H1 (cell line): ENCODE measurements around the gene ITGB4. TPM values are rescaled to one million over a fixed set of nuclear protein-coding genes. Genes with fewer than 3 reads are reported as not detected.

Experiments
- CTCF ChIA-PET: fragments of 300-600 bp; sonication (Branson Sonifier 250); formaldehyde crosslinking; loops from one replicate; lab custom pipeline; 2021; ENCODE audit not compliant: partially characterized antibody; lab: Charles Lee
- POLR2A ChIA-PET: fragments of 300-600 bp; sonication (Branson Sonifier 250); formaldehyde crosslinking; loops from one replicate; lab custom pipeline; 2021; ENCODE audit warnings: inconsistent platforms; ENCODE audit not compliant: partially characterized antibody; lab: Charles Lee
- DNase-seq, 2 experiments: peaks; one replicate each; pipeline versions ENCODE4 v3.0.0 to v3.0.0-alpha.2; 2010 to 2022; ENCODE audit warnings: low spot score in 2 of 2, low read depth in 1 of 2, mixed read lengths in 1 of 2
- FAIRE-seq: peaks from 2 replicates; lab custom pipeline; 2011; peaks lifted over from hg19 to GRCh38; lab: Jason Lieb, UNC
- H2AFZ ChIP-seq: 2 replicates; pipeline ENCODE4 v1.8.1; 2012; ENCODE audit warnings: low read length, inconsistent platforms
- H2AK5ac ChIP-seq: 2 replicates; pipeline ENCODE4 v1.6.1; 2013; ENCODE audit warnings: low read depth, low read length
- H2BK120ac ChIP-seq: replicated peaks from 2 replicates; pipeline ENCODE3; 2013; ENCODE audit warnings: low read depth, low read length, inconsistent platforms
- H2BK12ac ChIP-seq: 2 replicates; pipeline ENCODE4 v1.6.1; 2013; ENCODE audit warnings: low read depth, low read length
- H2BK15ac ChIP-seq: 2 replicates; pipeline ENCODE4 v1.6.1; 2013; ENCODE audit warnings: low read length
- H2BK20ac ChIP-seq: 2 replicates; pipeline ENCODE4 v1.6.1; 2013; ENCODE audit warnings: low read length
- H2BK5ac ChIP-seq: 2 replicates; pipeline ENCODE4 v1.6.1; 2013; ENCODE audit warnings: low read depth, low read length
- H3K14ac ChIP-seq: 2 replicates; pipeline ENCODE4 v1.6.1; 2013; ENCODE audit warnings: inconsistent platforms; ENCODE audit not compliant: insufficient read length
- H3K18ac ChIP-seq: 2 replicates; pipeline ENCODE4 v1.6.1; 2013; ENCODE audit warnings: low read length; ENCODE audit errors: extremely low read depth
- H3K23ac ChIP-seq: 2 replicates; pipeline ENCODE4 v1.6.1; 2013; ENCODE audit warnings: inconsistent platforms; ENCODE audit not compliant: insufficient read length
- H3K23me2 ChIP-seq: 2 replicates; pipeline ENCODE4 v1.6.1; 2013; ENCODE audit warnings: low read depth, low read length
- H3K27ac ChIP-seq: 2 replicates; pipeline ENCODE4 v1.6.1; 2011; ENCODE audit warnings: low read depth, low read length, inconsistent platforms
- H3K27me3 ChIP-seq, 4 experiments: replicated peaks in 1 of 4; 1 replicate in 1 of 4; 2 replicates in 3 of 4; pipeline versions ENCODE4 v1.6.1 to v1.8.1; 2011 to 2013; ENCODE audit warnings: low read length in 3 of 4, mild to moderate bottlenecking in 3 of 4, inconsistent platforms in 2 of 4, mixed read lengths in 2 of 4, moderate library complexity in 1 of 4; ENCODE audit not compliant: control insufficient read depth in 3 of 4, insufficient read depth in 3 of 4; ENCODE audit errors: extremely low read depth in 1 of 4
- H3K36me3 ChIP-seq, 4 experiments: 2 replicates each; pipeline versions ENCODE4 v1.6.1 to v1.8.1; 2011 to 2013; ENCODE audit warnings: mild to moderate bottlenecking in 4 of 4, low read length in 3 of 4, moderate library complexity in 2 of 4, control low read depth in 1 of 4, inconsistent platforms in 1 of 4; ENCODE audit not compliant: insufficient read depth in 4 of 4, control insufficient read depth in 2 of 4
- H3K4ac ChIP-seq: replicated peaks from 2 replicates; pipeline ENCODE3; 2013; ENCODE audit warnings: low read length, low read depth, mixed read lengths, inconsistent platforms; ENCODE audit not compliant: insufficient read length
- H3K4me1 ChIP-seq, 4 experiments: replicated peaks in 1 of 4; 1 replicate in 1 of 4; 2 replicates in 3 of 4; pipeline versions ENCODE4 v1.6.1 to v1.8.1; 2011 to 2013; ENCODE audit warnings: low read length in 3 of 4, inconsistent platforms in 2 of 4, mixed read lengths in 1 of 4; ENCODE audit not compliant: insufficient read depth in 4 of 4, control insufficient read depth in 3 of 4
- H3K4me2 ChIP-seq, 2 experiments: 2 replicates each; pipeline versions ENCODE4 v1.6.1 to v1.8.1; 2011 to 2013; ENCODE audit warnings: low read depth in 2 of 2, low read length in 2 of 2, control low read depth in 1 of 2, inconsistent platforms in 1 of 2, mild to moderate bottlenecking in 1 of 2; ENCODE audit not compliant: insufficient read depth in 1 of 2
- H3K4me3 ChIP-seq, 4 experiments: fragments of 200-600, 300-600 bp in 1 of 4; sonication (generic), shearing (Covaris generic), sonication (Bioruptor Twin) in 1 of 4; 2 replicates each; pipeline versions ENCODE4 v1.5.1 to v1.8.1; 2011 to 2016; ENCODE audit warnings: low read length in 4 of 4, low read depth in 3 of 4, control low read depth in 2 of 4, inconsistent platforms in 2 of 4, mild to moderate bottlenecking in 2 of 4, mixed read lengths in 1 of 4, moderate library complexity in 1 of 4; ENCODE audit not compliant: insufficient read depth in 2 of 4; ENCODE audit errors: extremely low read depth in 1 of 4
- H3K56ac ChIP-seq: replicated peaks from 2 replicates; pipeline ENCODE3; 2013; ENCODE audit warnings: low read depth, mild to moderate bottlenecking, mixed read lengths, low read length, inconsistent platforms; ENCODE audit not compliant: insufficient read length
- H3K79me1 ChIP-seq: 2 replicates; pipeline ENCODE4 v1.6.1; 2013; ENCODE audit warnings: low read depth, low read length, control low read depth
- H3K79me2 ChIP-seq, 2 experiments: 2 replicates each; pipeline versions ENCODE4 v1.6.1 to v1.8.1; 2012 to 2013; ENCODE audit warnings: low read length in 2 of 2, mild to moderate bottlenecking in 2 of 2, inconsistent platforms in 1 of 2; ENCODE audit not compliant: insufficient read depth in 2 of 2, control insufficient read depth in 1 of 2
- H3K9ac ChIP-seq, 4 experiments: replicated peaks in 1 of 4; 1 replicate in 1 of 4; 2 replicates in 3 of 4; pipeline versions ENCODE4 v1.6.1 to v1.8.1; 2011 to 2013; ENCODE audit warnings: low read depth in 3 of 4, low read length in 3 of 4, control low read depth in 2 of 4, mild to moderate bottlenecking in 2 of 4, moderate library complexity in 2 of 4, inconsistent platforms in 1 of 4; ENCODE audit errors: extremely low read depth in 1 of 4
- H3K9me3 ChIP-seq, 2 experiments: 2 replicates each; pipeline versions ENCODE4 v1.6.1 to v1.8.1; 2012 to 2013; ENCODE audit warnings: mild to moderate bottlenecking in 2 of 2, moderate library complexity in 2 of 2, control low read depth in 1 of 2, inconsistent platforms in 1 of 2, low read depth in 1 of 2, low read length in 1 of 2, mixed read lengths in 1 of 2; ENCODE audit not compliant: insufficient read depth in 2 of 2
- H4K20me1 ChIP-seq, 2 experiments: replicated peaks in 1 of 2; 2 replicates each; pipeline versions ENCODE3 to v1.8.1; 2011 to 2013; ENCODE audit warnings: inconsistent platforms in 2 of 2, low read length in 2 of 2, mild to moderate bottlenecking in 1 of 2; ENCODE audit not compliant: insufficient read depth in 2 of 2, control insufficient read depth in 1 of 2
- H4K5ac ChIP-seq: 2 replicates; pipeline ENCODE4 v1.6.1; 2013; ENCODE audit warnings: low read length, low read depth, mixed read lengths, inconsistent platforms; ENCODE audit not compliant: insufficient read length
- H4K8ac ChIP-seq: 2 replicates; pipeline ENCODE4 v1.8.0; 2013; ENCODE audit warnings: mild to moderate bottlenecking, moderate library complexity, low read length, inconsistent platforms; ENCODE audit not compliant: insufficient read depth; ENCODE audit errors: extremely low read depth
- H4K91ac ChIP-seq: replicated peaks from 2 replicates; pipeline ENCODE3; 2013; ENCODE audit warnings: low read length, mixed read lengths, inconsistent platforms; ENCODE audit not compliant: insufficient read length
- EGR1 ChIP-seq: IDR thresholded peaks from 2 replicates; pipeline ENCODE4 v1.6.1; 2011; ENCODE audit warnings: low read depth, low read length, borderline replicate concordance
- PHF8 ChIP-seq: fragments of 200-600 bp; sonication (generic); conservative IDR thresholded peaks from 2 replicates; pipeline ENCODE4 v1.7.1; 2012; ENCODE audit warnings: low read depth, mild to moderate bottlenecking, inconsistent platforms, low read length, moderate library complexity
- POLR2A ChIP-seq, 2 experiments: IDR thresholded peaks; 1 replicate in 1 of 2; 2 replicates in 1 of 2; pipeline ENCODE4 v1.6.1; 2011; ENCODE audit warnings: low read depth in 2 of 2, low read length in 2 of 2, mild to moderate bottlenecking in 2 of 2; ENCODE audit errors: control extremely low read depth in 1 of 2
- POLR2AphosphoS5 ChIP-seq: IDR thresholded peaks from 2 replicates; pipeline ENCODE4 v1.6.1; 2011; ENCODE audit warnings: low read depth, low read length
- SIRT6 ChIP-seq: IDR thresholded peaks from one replicate; pipeline ENCODE4 v1.7.1; 2012; ENCODE audit warnings: low read length, inconsistent platforms
- SP4 ChIP-seq: IDR thresholded peaks from 2 replicates; pipeline ENCODE4 v1.6.1; 2012; ENCODE audit warnings: low read length, inconsistent platforms
- SUZ12 ChIP-seq: fragments of 200-600 bp; sonication (generic); IDR thresholded peaks from 2 replicates; pipeline ENCODE4 v1.6.1; 2012; ENCODE audit warnings: mild to moderate bottlenecking, inconsistent platforms, low read length, moderate library complexity, mixed read lengths
- TAF1 ChIP-seq: IDR thresholded peaks from 2 replicates; pipeline ENCODE4 v1.6.1; 2011; ENCODE audit warnings: mild to moderate bottlenecking, low read depth, low read length
- ZNF274 ChIP-seq: IDR thresholded peaks from 2 replicates; pipeline ENCODE4 v1.7.0; 2012; ENCODE audit warnings: low read length, borderline replicate concordance; ENCODE audit errors: extremely low read depth
- WGBS, 2 experiments: shearing (Covaris generic) in 1 of 2; methylation state at CpG; one replicate each; pipeline versions ENCODE4 v1.1.6 to v1.1.7; 2013 to 2015; ENCODE audit warnings: low lambda C conversion rate in 2 of 2, mixed read lengths in 2 of 2, inconsistent platforms in 1 of 2, low coverage in 1 of 2, missing lambda C conversion rate in 1 of 2; ENCODE audit not compliant: insufficient replicate concordance in 2 of 2, insufficient coverage in 1 of 2, insufficient read length in 1 of 2; ENCODE audit errors: extremely low coverage in 1 of 2, missing lambda C conversion rate in 1 of 2; 5-methylcytosine and 5-hydroxymethylcytosine counted together
- polyA plus RNA-seq, 7 experiments: library from polyadenylated mRNA; depleted of rRNA in 3 of 7; stranded (reverse) in 5 of 7; unstranded in 2 of 7; fragments of >200 nt in 5 of 7; fragments of 200-250 nt in 2 of 7; gene quantifications; 1 replicate in 5 of 7; 2 replicates in 1 of 7; 4 replicates in 1 of 7; pipeline versions ENCODE4 v1.2.1 to v1.2.3, GENCODE V29; 2011 to 2013; ENCODE audit warnings: missing spikeins in 2 of 7, mixed read lengths in 2 of 7
- total RNA-seq: library from RNA; stranded (reverse); fragmentation: NEBNext Ultra II Directional; extraction: Animal tissue kit (Norgen Biotek cat#: 25700); gene quantifications from 2 replicates; pipeline ENCODE4 v1.2.1, GENCODE V29; 2021
- TF ChIP-seq, protein P1 (sequence below): IDR thresholded peaks from 2 replicates; pipeline ENCODE4 v1.6.1; 2012; ENCODE audit warnings: low read length, inconsistent platforms

Gene ITGB4
- total and polyA plus RNA-seq, 2 of the 8 experiments (the other 6 are each of a cell fraction or from before 2014, with no cell fraction given) = 5.2 to 5.6 TPM

DNA sequence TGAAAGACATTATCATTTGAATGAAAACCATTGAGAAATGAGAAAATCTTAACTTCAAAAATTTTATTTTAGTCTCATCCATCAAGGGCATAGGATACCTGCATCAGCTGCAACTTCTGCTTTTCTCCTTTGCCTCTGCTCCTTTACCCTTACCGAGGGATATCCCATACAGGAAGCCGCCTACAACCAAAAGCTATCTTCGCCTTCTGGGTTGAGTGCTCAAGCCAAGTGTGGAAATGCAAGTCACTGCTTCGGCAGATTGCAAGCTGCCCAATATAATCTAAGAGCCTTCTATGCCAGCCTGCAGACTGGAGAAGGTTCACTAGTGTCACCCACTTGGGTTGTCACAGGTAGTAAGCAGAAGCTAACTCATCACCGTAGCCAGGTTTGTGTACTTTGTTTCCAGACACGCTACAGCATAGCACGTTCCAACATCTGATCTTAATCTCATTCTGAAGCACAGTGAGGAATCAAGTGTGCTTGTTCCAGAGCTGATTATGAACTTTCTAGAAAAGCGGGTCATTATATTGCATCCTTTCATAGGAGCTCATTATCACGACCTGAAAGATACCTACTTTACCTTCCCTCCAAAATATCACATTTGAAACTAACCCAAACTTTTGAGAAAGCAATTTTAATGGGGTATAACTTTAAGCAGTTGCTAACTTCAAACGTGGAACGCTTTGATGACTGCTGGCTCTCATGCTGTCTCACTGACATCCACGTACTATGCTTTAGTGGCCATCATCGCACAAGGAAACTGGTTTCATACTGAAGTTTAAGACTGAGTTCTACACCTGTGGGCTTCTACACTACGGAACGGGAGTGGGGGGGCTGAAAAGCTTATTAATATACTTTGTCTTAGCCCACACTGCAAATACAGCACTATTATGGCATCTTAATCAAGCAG lies 55.4 kb downstream of the ITGB4 start:
- H3K4me2 ChIP-seq = no peak overlapping the region; a peak in 1 of 4 replicates
- no peak overlapping the region for H4K91ac ChIP-seq
- no peaks in the 10 kb centered on the region for H3K27me3 ChIP-seq
- H3K79me1 ChIP-seq = no peaks in the 10 kb centered on the region
- H3K79me2 ChIP-seq = peaks cover 3 to 28% of the 10 kb centered on the region in 2 experiments; a peak in 3 of 4 replicates
- peaks cover 0 to 29% (median 14%) of the 10 kb centered on the region in 4 experiments; a peak in 5 of 8 replicates for H3K36me3 ChIP-seq
- H3K4me1 ChIP-seq = peaks cover 0 to 4% (median 0%) of the 10 kb centered on the region in 4 experiments; a peak in 4 of 7 replicates
- H2AK5ac ChIP-seq = no peak overlapping the region
- no peaks in the 10 kb centered on the region for H3K9me3 ChIP-seq
- no peak overlapping the region for H2BK15ac ChIP-seq
- ChIA-PET POLR2A (interaction anchor here (0.6 to 8.5 kb wide), 32 partner anchors 9 to 250 kb away, joined by 3 to 425 read pairs (median 4); partner anchors contain the start of genes GALK1, ITGB4, RECQL5 and SAP30BP), CTCF (interaction anchor here (0.6 to 21.4 kb wide), 9 partner anchors 20 to 174 kb away, joined by 3 to 359 read pairs (median 6); partner anchors contain the start of gene GALK1)
- TF ChIP-seq POLR2A (IDR thresholded peaks at IDR 0.05; ENCODE audit: control extremely low read depth in 1 of 2, low read depth in 2 of 2, low read length in 2 of 2) (peak; percentile 56 to 90), PHF8 (no peak), POLR2AphosphoS5 (peak; percentile 99), SUZ12 (no peak), TAF1 (no peak), SIRT6 (peak; percentile 81), ZNF274 (no peak), EGR1 (0 out of 2 replicates have a peak, but pooled peaks have one; percentile 41), SP4 (no peak)
- TF ChIP-seq, protein P1, sequence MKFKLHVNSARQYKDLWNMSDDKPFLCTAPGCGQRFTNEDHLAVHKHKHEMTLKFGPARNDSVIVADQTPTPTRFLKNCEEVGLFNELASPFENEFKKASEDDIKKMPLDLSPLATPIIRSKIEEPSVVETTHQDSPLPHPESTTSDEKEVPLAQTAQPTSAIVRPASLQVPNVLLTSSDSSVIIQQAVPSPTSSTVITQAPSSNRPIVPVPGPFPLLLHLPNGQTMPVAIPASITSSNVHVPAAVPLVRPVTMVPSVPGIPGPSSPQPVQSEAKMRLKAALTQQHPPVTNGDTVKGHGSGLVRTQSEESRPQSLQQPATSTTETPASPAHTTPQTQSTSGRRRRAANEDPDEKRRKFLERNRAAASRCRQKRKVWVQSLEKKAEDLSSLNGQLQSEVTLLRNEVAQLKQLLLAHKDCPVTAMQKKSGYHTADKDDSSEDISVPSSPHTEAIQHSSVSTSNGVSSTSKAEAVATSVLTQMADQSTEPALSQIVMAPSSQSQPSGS = peak; percentile 79; the same call in 1 of the 2 replicates
- H3K56ac ChIP-seq = no peak overlapping the region
- H2BK120ac ChIP-seq = no peak overlapping the region
- H3K23me2 ChIP-seq = no peaks in the 10 kb centered on the region
- no peak overlapping the region for H4K8ac ChIP-seq
- no peak overlapping the region for H2AFZ ChIP-seq
- H3K27ac ChIP-seq = no peak overlapping the region
- no peak for DNase-seq
- H3K14ac ChIP-seq = no peak overlapping the region
- 90% methylated on average over 15 of the region's 15 CpGs; no CpG with 5 or more reads in 1 of the 2 experiments for WGBS, 2 experiments
- no peak overlapping the region for H2BK5ac ChIP-seq
- no peak overlapping the region for H3K18ac ChIP-seq
- H3K4me3 ChIP-seq = peak overlapping the region in 1 of 4 experiments; percentile 82; a peak in 2 of 8 replicates
- no peak for FAIRE-seq
- no peak overlapping the region for H2BK12ac ChIP-seq
- H4K20me1 ChIP-seq = peaks cover 10 to 12% of the 10 kb centered on the region in 2 experiments
- no peak overlapping the region for H3K9ac ChIP-seq
- H3K23ac ChIP-seq = no peak overlapping the region
- no peak overlapping the region for H2BK20ac ChIP-seq
- no peak overlapping the region for H3K4ac ChIP-seq
- no peak overlapping the region for H4K5ac ChIP-seq
